Aorta (tissue), 5 donors: Measurements from ENCODE around the gene DLK2. TPM values are rescaled to one million over a fixed set of nuclear protein-coding genes. Genes with fewer than 3 reads are reported as not detected.
"Not testable (repeated sequence)": the region's sequence is repeated elsewhere in the genome, so short reads cannot be mapped to it uniquely, and the experiment has no call there.

Experiments used
- ATAC-seq: fragments of 200-7000 bp; cut with Tn5 transposase; one replicate; pipeline ENCODE4 v1.9.1; 2022; ENCODE audit warnings: moderate library complexity; ENCODE audit not compliant: low FRiP score
- DNase-seq, 2 donors: peaks; one replicate each; pipeline ENCODE4 v3.0.0-alpha.2; 2020
- H3K27ac ChIP-seq, 2 donors: one replicate each; pipeline ENCODE4 v1.5.1; 2013; ENCODE audit warnings: low read length in 2 of 2, mild to moderate bottlenecking in 2 of 2, moderate library complexity in 2 of 2, control low read depth in 1 of 2, inconsistent platforms in 1 of 2, low read depth in 1 of 2
- H3K27me3 ChIP-seq, 2 donors: one replicate each; pipeline ENCODE4 v1.6.1; 2013; ENCODE audit warnings: control low read depth in 1 of 2, low read length in 1 of 2, mild to moderate bottlenecking in 1 of 2, moderate library complexity in 1 of 2; ENCODE audit not compliant: insufficient read depth in 2 of 2, control insufficient read depth in 1 of 2
- H3K36me3 ChIP-seq, 2 donors: one replicate each; pipeline ENCODE4 v1.6.1; 2013; ENCODE audit warnings: control low read depth in 1 of 2, low read length in 1 of 2, mild to moderate bottlenecking in 1 of 2; ENCODE audit not compliant: insufficient read depth in 2 of 2, control insufficient read depth in 1 of 2
- H3K4me1 ChIP-seq, 2 donors: one replicate each; pipeline ENCODE4 v1.6.1; 2013; ENCODE audit warnings: low read length in 2 of 2, control low read depth in 1 of 2, mild to moderate bottlenecking in 1 of 2, moderate library complexity in 1 of 2; ENCODE audit not compliant: insufficient read depth in 2 of 2, control insufficient read depth in 1 of 2
- H3K4me3 ChIP-seq, 2 donors: one replicate each; pipeline ENCODE4 v1.5.1; 2013; ENCODE audit warnings: low read length in 2 of 2, control low read depth in 1 of 2, mild to moderate bottlenecking in 1 of 2
- H3K9me3 ChIP-seq: one replicate; pipeline ENCODE4 v1.6.1; 2013; ENCODE audit warnings: mild to moderate bottlenecking, low read length; ENCODE audit not compliant: control insufficient read depth
- WGBS, 2 donors: extraction: QIAGEN DNeasy Blood & Tissue Kit; methylation state at CpG; one replicate each; pipeline ENCODE4 v1.1.7; 2013; 5-methylcytosine and 5-hydroxymethylcytosine counted together
- intact Hi-C, 2 donors: fragments of 100-400 bp; cut with DNase I; formaldehyde crosslinking; loops; one replicate each; pipeline versions ENCODE4 v1.14.2 to v1.15.0; 2022
- long read RNA-seq, 2 donors: library from polyadenylated mRNA; unstranded; transcript quantifications; one replicate each; pipeline ENCODE4 v2.0.0, GENCODE V29; 2020 to 2021
- polyA plus RNA-seq, 2 donors: library from polyadenylated mRNA; stranded (reverse); fragments of 200-250 nt; gene quantifications; one replicate each; pipeline ENCODE4 v1.2.3, GENCODE V29; 2013
- total RNA-seq, 2 donors: library from RNA; stranded (reverse); fragmentation: NEBNext Ultra II Directional; extraction: Animal tissue kit (Norgen Biotek cat#: 25700); gene quantifications; one replicate each; pipeline ENCODE4 v1.2.1, GENCODE V29; 2021
- donor health status: healthy with polysubstance abuse.
- donor health status: Bipolar disorder and iron deficiency.
- donor health status: DM: no; HTN: no; CAD: no.
- donor health status: DM: no; HTN: no; CAD: no.
- donor health status: DM: yes; HTN: yes; CAD: no.

DLK2 gene, protein sequence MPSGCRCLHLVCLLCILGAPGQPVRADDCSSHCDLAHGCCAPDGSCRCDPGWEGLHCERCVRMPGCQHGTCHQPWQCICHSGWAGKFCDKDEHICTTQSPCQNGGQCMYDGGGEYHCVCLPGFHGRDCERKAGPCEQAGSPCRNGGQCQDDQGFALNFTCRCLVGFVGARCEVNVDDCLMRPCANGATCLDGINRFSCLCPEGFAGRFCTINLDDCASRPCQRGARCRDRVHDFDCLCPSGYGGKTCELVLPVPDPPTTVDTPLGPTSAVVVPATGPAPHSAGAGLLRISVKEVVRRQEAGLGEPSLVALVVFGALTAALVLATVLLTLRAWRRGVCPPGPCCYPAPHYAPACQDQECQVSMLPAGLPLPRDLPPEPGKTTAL
- not detected for total RNA-seq
- polyA plus RNA-seq: not detected
- long read RNA-seq, donor 1: 0 reads
- long read RNA-seq, donor 2: 0 reads

DNA sequence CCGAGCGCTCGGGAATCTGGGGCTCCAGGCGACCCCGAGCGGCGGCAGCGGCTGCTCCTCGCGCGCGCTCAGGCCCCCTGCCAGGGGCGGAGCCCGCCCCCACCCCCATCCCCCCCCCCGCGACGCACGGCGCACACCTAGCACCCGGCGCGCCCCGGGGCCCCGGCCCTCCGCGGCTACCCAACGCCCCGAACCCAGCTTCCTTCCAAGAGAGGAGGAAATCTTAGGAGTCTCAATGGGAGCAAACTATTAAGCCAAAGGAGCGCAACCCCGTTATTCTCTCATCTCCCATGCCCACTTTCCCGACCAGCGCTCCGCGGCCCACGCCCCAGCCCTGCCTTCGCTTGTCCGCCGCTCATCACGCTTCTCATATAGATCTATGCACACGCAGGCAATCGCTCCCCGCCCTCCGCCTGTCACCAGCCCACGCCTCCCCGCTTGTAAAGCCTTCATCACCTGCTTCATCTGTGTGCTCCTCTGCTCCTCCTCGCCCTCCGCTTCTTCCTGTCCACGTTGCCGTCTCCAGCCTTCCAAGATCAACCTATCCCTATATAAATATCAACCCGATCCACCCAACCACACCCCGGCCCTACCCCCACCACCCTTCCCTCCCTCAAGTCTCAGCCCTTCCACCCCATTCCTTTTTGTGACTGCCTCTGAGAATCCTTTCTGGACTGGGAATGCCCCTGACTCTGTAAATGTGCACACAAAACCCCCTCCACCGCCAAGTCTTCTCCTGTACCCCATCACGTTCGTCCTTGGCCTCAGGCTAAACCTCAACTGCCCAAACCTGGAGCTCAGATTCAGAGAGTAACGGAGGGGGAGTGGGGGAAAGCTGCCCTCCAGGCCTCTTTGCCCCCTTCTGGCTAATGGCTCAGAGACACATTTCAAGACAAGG, at the start of gene DLK2:
Gene DLK2, minus strand, starts transcription at position 18 of the 898 bp plus-strand sequence. CDS start 723 bp downstream, outside the sequence.
- no peak within 1 kb of the TSS for H3K27ac ChIP-seq
- peak within 1 kb of the TSS; percentile 30 to 84 for H3K4me3 ChIP-seq
- H3K9me3 ChIP-seq: no peaks in the 10 kb centered on the region
- H3K36me3 ChIP-seq: peaks cover 0 to 4% of the 10 kb centered on the region in 2 donors
- ATAC-seq: no peak
- DNase-seq: peak in 1 of 2 donors; percentile 68
- no peaks in the 10 kb centered on the region for H3K4me1 ChIP-seq
- 3% methylated on average over 32 to 54 of the region's 55 CpGs for WGBS, 2 donors
- H3K27me3 ChIP-seq: no peaks in the 10 kb centered on the region
- intact Hi-C loops: loop anchor here (2.0 kb wide), 2 partner anchors 41 to 51 kb away; no protein-coding TSS in a partner anchor

DNA sequence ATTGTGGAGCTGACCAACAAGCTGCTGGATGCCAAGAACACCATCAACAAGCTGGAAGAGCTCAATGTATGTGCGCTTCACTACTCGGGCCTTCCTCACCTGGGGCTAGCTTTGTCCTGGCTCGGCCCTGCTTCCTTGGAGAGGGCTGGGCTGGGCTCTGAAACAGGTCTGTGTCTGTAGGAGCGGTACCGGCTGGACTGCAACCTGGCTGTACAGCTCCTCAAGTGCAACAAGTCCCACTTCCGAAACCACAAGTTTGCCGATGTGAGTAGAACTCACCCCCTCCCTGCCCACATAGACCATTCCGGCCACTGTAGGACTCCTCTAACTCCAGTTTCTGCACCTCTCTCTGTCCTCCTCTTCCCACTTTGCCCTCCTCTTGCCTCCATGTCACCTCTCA, 48.1 kb upstream of the DLK2 start:
- Histone ChIP-seq H3K36me3 (peaks cover 0 to 14% of the 10 kb centered on the region in 2 donors), H3K4me1 (no peaks in the 10 kb centered on the region), H3K9me3 (no peaks in the 10 kb centered on the region), H3K27me3 (no peaks in the 10 kb centered on the region), H3K27ac (no peak overlapping the region), H3K4me3 (no peak overlapping the region)
- intact Hi-C loops: loop anchor here in 1 of 2 donors (10.0 kb wide), 2 partner anchors 109 to 269 kb away; no protein-coding TSS in a partner anchor
- WGBS, 2 donors: 91 to 95% methylated on average over 8 of the region's 8 CpGs
- no peak for DNase-seq
- no peak for ATAC-seq

DNA sequence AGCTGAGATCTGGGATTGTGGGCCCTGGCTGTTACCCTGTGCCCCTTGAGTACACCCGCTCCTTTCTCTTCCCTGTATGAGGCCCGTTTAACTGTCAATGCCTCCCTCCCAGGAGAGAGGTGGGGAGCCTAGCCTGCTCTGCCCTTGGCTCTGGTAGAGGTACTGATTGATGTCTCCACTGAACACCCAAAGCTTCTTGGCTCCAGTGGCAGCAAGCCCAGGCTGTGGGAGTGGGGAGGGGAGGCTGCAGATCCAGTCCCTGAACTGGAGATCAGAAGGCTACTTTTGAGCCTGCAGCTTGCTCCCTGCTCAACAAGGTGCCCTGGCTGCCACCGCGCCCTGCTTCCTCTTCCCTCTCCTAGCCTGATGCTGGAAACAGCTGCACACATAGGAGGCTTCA, 47.3 kb upstream of the DLK2 start:
- DNase-seq: no peak
- intact Hi-C loops: loop anchor here in 1 of 2 donors (10.0 kb wide), 2 partner anchors 108 to 268 kb away; no protein-coding TSS in a partner anchor
- Histone ChIP-seq H3K27ac (no peak overlapping the region), H3K4me1 (no peaks in the 10 kb centered on the region), H3K9me3 (no peaks in the 10 kb centered on the region), H3K36me3 (peaks cover 0 to 14% of the 10 kb centered on the region in 2 donors), H3K4me3 (no peak overlapping the region), H3K27me3 (no peaks in the 10 kb centered on the region)
- WGBS, 2 donors: 75 to 86% methylated on average over 4 of the region's 4 CpGs
- no peak for ATAC-seq

DNA sequence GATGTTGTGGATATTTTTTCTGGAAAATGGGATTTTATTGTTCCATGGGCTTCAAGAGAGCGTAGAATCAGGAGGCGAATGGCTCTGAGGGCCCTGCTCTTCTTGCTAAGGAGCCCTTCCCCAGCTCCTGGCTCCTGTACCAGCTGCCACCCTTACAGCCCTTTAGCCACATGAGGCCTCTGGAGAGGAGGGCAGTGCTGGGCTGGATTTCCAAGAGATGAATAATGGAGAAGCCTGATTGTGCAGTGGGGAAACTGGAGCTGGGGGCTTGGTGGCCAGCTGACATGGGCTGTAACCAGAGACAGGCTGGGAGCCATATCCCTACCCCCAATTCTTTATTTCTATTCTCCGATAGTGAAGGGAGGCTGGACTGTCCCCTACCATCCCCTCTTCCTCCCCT, 45.6 kb upstream of the DLK2 start:
- Histone ChIP-seq H3K27me3 (no peaks in the 10 kb centered on the region), H3K9me3 (no peaks in the 10 kb centered on the region), H3K36me3 (peaks cover 0 to 14% of the 10 kb centered on the region in 2 donors), H3K4me3 (no peak overlapping the region), H3K27ac (no peak overlapping the region), H3K4me1 (no peaks in the 10 kb centered on the region)
- DNase-seq (no peak), ATAC-seq (no peak)
- intact Hi-C loops: loop anchor here in 1 of 2 donors (10.0 kb wide), 2 partner anchors 106 to 266 kb away; no protein-coding TSS in a partner anchor
- 97 to 98% methylated on average over 3 of the region's 3 CpGs for WGBS, 2 donors

DNA sequence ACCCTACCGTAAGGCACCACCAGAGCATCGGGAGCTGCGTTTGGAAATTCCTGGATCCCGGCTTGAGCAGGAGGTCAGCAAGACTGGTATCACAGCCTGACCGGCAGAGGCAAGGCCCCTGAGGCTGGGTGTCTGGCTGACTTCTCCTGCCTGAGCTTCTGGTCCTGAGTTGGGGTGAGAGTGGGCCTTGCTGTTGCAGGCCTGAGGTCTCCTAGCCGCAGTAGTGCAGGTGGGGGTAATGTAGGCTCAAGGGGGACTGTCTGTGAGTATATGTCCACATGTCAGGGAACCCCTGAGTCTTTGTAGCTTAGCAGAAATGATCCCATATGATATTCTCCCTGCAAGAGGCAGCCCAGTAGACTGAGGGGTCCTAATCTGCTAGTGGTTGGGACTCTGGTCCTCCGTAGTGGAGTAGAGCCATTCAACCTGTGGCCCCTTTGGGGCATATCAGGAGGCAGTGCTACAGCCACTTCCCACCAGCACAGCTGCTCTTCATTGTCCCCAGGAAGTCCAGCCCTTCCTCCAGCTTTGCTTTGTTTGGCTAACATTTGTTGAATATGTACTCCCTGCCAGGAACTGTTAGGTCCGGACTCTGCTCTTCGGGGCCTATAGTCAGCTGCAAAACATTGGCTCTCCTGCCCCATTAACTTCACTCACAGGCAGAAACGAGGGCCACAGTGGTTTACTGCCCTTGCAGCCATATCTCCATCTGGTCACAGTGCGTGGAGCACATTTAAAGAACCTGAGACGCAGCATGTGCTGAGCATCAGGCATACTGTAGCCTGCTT, 43.9 kb upstream of the DLK2 start:
- no peak for ATAC-seq

DNA sequence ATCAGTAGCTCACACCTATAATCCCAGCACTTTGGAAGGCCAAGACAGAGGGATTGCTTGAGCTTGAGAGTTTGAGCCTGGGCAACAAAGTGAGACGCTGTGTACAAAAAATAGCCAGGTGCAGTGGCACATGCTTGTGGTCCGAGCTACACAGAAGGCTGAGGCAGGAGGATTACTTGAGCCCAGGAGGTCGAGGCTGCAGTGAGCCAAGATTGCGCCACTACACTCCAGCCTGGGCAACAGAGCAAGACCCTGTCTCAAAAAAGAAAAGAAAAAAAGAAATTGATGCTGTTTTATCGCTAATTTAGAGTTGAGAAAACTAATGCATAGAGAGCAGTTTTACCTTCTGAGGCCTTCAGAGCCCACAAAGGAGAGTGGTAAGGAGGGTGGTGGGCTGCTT, 42.9 kb upstream of the DLK2 start:
- DNase-seq, H3K36me3 ChIP-seq, H3K4me3 ChIP-seq, H3K9me3 ChIP-seq, intact Hi-C loops, H3K4me1 ChIP-seq, H3K27me3 ChIP-seq, H3K27ac ChIP-seq, ATAC-seq: not testable (repeated sequence)
- WGBS, 2 donors: 90 to 94% methylated on average over 5 of the region's 5 CpGs

More for the DNA sequence above, 43.9 kb upstream of the DLK2 start:
- no peak for DNase-seq
- intact Hi-C loops: no loop called here
- Histone ChIP-seq H3K9me3 (no peaks in the 10 kb centered on the region), H3K36me3 (peaks cover 0 to 12% of the 10 kb centered on the region in 2 donors), H3K4me3 (no peak overlapping the region), H3K4me1 (no peaks in the 10 kb centered on the region), H3K27ac (peak overlapping the region in 1 of 2 donors; percentile 14), H3K27me3 (no peaks in the 10 kb centered on the region)
- 44 to 48% methylated on average over 12 of the region's 12 CpGs for WGBS, 2 donors

DNA sequence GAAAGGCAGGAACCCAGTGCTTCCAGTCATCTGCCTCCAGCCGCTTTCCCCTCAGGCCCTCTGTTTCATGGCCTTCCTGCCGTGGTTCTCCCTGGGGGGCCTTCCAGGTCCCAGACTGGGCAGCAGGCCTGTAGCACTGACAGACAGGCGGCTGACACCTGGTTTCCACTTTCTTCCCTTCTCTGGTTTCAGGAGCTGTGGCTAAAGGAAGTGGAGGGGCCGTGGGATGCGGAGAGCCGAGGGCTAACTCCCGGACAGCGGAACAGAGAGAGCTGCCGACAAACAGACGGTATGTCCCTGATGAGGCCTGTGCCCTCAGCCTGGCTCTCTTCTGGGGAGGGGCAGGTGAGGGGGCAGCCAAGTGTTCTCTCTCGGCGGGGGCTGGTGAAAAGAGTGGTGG, 42.3 kb upstream of the DLK2 start:
- Histone ChIP-seq H3K4me1 (no peaks in the 10 kb centered on the region), H3K9me3 (no peaks in the 10 kb centered on the region), H3K36me3 (peaks cover 0 to 3% of the 10 kb centered on the region in 2 donors), H3K27me3 (no peaks in the 10 kb centered on the region), H3K4me3 (no peak overlapping the region), H3K27ac (no peak overlapping the region)
- no peak for ATAC-seq
- WGBS, 2 donors: 91 to 93% methylated on average over 12 of the region's 12 CpGs
- intact Hi-C loops: loop anchor here in 1 of 2 donors (2.0 kb wide), 1 partner anchor 43 kb away; the partner anchor contains the start of gene DLK2
- DNase-seq: no peak

DNA sequence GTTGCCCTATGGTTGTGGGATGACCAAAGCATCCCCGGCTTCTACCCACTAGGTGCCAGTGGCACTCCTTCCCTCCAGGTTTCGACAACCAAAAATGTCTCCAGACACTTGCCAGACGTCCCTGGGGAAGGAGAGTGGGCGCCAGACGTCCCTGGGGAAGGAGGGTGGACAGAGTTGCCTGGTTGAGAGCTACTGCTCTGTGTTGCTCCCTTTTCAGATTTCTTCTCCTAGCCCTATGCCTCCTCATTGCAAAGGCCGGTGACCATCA, 41.7 kb upstream of the DLK2 start:
- Histone ChIP-seq H3K36me3 (no peaks in the 10 kb centered on the region), H3K27ac (no peak overlapping the region), H3K9me3 (no peaks in the 10 kb centered on the region), H3K27me3 (no peaks in the 10 kb centered on the region), H3K4me3 (no peak overlapping the region), H3K4me1 (no peaks in the 10 kb centered on the region)
- intact Hi-C loops: loop anchor here in 1 of 2 donors (2.0 kb wide), 1 partner anchor 42 kb away; the partner anchor contains the start of gene DLK2
- WGBS, 2 donors: 29 to 37% methylated on average over 6 of the region's 6 CpGs
- DNase-seq: no peak
- ATAC-seq: no peak
